Jurkat, Clone E6-1 (cell line): ENCODE results near the gene RAB5B.

ENCODE experiments used
- DNase-seq: peaks from one replicate; pipeline ENCODE4 v3.0.0-alpha.2; 2011; ENCODE audit warnings: low read depth, low spot score
- H3K4me3 ChIP-seq: 2 replicates; pipeline ENCODE4 v1.5.1; 2011; ENCODE audit warnings: mild to moderate bottlenecking, low read length, control low read depth, moderate library complexity

RAB5B gene

GRCh38 chr12:55938826-55939501 is 34.9 kb upstream of the RAB5B start:
- no peak for DNase-seq
- no peak overlapping the region for H3K4me3 ChIP-seq

- H3K4me3 ChIP-seq: no peak overlapping the region
- DNase-seq: peak; percentile 69
These were observed 33.7 kb upstream of the RAB5B start for GRCh38 chr12:55940065-55940732.

- no peak for DNase-seq
- no peak overlapping the region for H3K4me3 ChIP-seq
These were observed 31.8 kb upstream of the RAB5B start for GRCh38 chr12:55942055-55942454.

- H3K4me3 ChIP-seq: no peak overlapping the region
- DNase-seq: no peak
These were observed 31.2 kb upstream of the RAB5B start for GRCh38 chr12:55942577-55943136.

GRCh38 chr12:55946553-55946952 is 27.3 kb upstream of the RAB5B start:
- no peak overlapping the region for H3K4me3 ChIP-seq
- no peak for DNase-seq

GRCh38 chr12:55955344-55955743 is 18.5 kb upstream of the RAB5B start:
- DNase-seq: no peak
- no peak overlapping the region for H3K4me3 ChIP-seq

GRCh38 chr12:55955800-55956508 is 17.9 kb upstream of the RAB5B start:
- no peak overlapping the region for H3K4me3 ChIP-seq
- peak; percentile 63 for DNase-seq

- DNase-seq: no peak
These were observed 16.6 kb upstream of the RAB5B start for GRCh38 chr12:55957106-55957859.

GRCh38 chr12:55963760-55964159 is 10.1 kb upstream of the RAB5B start:
- no peak for DNase-seq
- H3K4me3 ChIP-seq: no peak overlapping the region

More at GRCh38 chr12:55957106-55957859, 16.6 kb upstream of the RAB5B start:
- no peak overlapping the region for H3K4me3 ChIP-seq

- DNase-seq: no peak
- H3K4me3 ChIP-seq: no peak overlapping the region
These were observed 8.6 kb upstream of the RAB5B start for GRCh38 chr12:55965240-55965639.

GRCh38 chr12:55965941-55966407 is 7.9 kb upstream of the RAB5B start, which contains the start of gene PMEL:
TSS of gene PMEL (minus strand) at chr12:55966042. CDS start at chr12:55966011, 31 bp downstream.
- peak within 1 kb of the TSS; percentile 94 for H3K4me3 ChIP-seq
- DNase-seq: no peak

- peak; percentile 84 for DNase-seq
- H3K4me3 ChIP-seq: peak within 1 kb of the TSS; percentile 94
These were observed 7.2 kb upstream of the RAB5B start, which contains the start of gene CDK2 for GRCh38 chr12:55966408-55967281. TSS of gene CDK2 (plus strand) at chr12:55966830. CDS start at chr12:55967009, 179 bp downstream.

GRCh38 chr12:55969356-55969755 is 4.5 kb upstream of the RAB5B start:
- DNase-seq: no peak
- no peak overlapping the region for H3K4me3 ChIP-seq

GRCh38 chr12:55970775-55971174 is 3.1 kb upstream of the RAB5B start:
- DNase-seq: no peak
- no peak overlapping the region for H3K4me3 ChIP-seq

- H3K4me3 ChIP-seq: no peak overlapping the region
- DNase-seq: no peak
These were observed 1.8 kb upstream of the RAB5B start for GRCh38 chr12:55972042-55972441.

- no peak for DNase-seq
- H3K4me3 ChIP-seq: peak overlapping the region; percentile 56
These were observed 1.4 kb upstream of the RAB5B start for GRCh38 chr12:55972456-55972855.

GRCh38 chr12:55972911-55973598 is 823 bp upstream of the RAB5B start:
- no peak for DNase-seq

More at GRCh38 chr12:55972911-55973598, 823 bp upstream of the RAB5B start:
- peak overlapping the region; percentile 56 for H3K4me3 ChIP-seq
